Measurements from ENCODE around the gene PFN1. TPM values are rescaled to one million over a fixed set of nuclear protein-coding genes. Genes with fewer than 3 reads are reported as not detected.
A peak's percentile ranks its signal among the peaks of the same experiment; 100 is the strongest.

PFN1 gene
- total RNA-seq, 1 donor from 2014 or later = 1,346 TPM

DNA sequence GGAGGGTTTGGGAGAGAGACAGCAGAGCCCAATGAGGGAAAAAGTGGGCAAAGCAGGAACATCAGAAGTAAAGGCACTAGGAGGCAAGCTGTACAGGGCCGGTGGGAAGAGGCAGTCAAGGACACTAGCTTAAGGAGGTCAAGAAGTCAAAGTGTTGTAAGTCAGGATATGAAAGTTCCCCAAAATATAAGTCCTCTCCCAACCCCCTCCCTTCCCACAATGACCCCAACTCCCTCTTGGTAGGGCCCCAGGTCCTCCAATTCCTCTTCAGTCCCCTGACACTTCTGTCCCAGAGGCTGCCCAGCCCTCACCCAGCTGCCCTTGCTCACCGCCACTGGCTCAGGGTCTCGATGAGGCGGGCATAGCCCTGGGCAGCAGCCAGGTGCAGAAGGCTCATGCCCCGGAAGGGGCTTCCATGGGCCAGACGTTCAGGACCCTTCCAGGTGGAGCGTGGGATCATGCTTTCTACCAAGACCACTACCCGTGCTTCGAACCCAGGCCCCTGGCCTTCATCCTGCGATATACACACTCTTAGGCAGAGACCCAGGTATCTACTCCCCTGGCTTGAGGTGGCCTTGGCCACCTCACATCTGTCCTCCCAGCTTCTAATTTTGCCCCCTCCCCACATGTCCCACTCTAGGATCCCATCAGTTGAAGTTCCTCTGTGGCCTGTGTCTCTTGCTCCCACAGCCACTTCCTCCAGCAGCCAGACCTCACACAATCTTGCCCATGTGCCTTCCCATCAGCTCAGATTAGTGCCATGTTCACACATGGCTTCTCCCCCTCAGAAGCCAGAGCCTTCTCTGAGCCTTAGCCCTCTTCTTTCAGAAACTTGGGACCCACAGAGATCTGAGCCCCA is 25.2 kb upstream of the PFN1 start:
- Histone ChIP-seq H2AFZ (ENCODE audit: low read depth, low read length) (no peak overlapping the region), H3K36me3 (ENCODE audit: insufficient read depth, low read length) (peaks cover 12% of the 10 kb centered on the region), H3K4me2 (ENCODE audit: low read length) (no peak overlapping the region), H3K9me3 (ENCODE audit: insufficient read depth, low read depth, low read length) (no peaks in the 10 kb centered on the region), H3K4me3 (ENCODE audit: insufficient read depth, low read depth, low read length) (no peak overlapping the region), H4K20me1 (ENCODE audit: insufficient read depth, low read length) (peaks cover 44% of the 10 kb centered on the region), H3K9ac (ENCODE audit: low read length) (no peak overlapping the region), H3K27ac (ENCODE audit: low read depth, low read length) (no peak overlapping the region), H3K79me2 (ENCODE audit: insufficient read depth, low read length) (peaks cover 36% of the 10 kb centered on the region), H3K27me3 (ENCODE audit: insufficient read depth, low read length) (no peaks in the 10 kb centered on the region), H3K4me1 (ENCODE audit: insufficient read depth, low read length) (peaks cover 19% of the 10 kb centered on the region)
- no peak for TF ChIP-seq EZH2 (IDR thresholded peaks at IDR 0.05; ENCODE audit: insufficient read depth, low read length)
- TF ChIP-seq, protein P1, sequence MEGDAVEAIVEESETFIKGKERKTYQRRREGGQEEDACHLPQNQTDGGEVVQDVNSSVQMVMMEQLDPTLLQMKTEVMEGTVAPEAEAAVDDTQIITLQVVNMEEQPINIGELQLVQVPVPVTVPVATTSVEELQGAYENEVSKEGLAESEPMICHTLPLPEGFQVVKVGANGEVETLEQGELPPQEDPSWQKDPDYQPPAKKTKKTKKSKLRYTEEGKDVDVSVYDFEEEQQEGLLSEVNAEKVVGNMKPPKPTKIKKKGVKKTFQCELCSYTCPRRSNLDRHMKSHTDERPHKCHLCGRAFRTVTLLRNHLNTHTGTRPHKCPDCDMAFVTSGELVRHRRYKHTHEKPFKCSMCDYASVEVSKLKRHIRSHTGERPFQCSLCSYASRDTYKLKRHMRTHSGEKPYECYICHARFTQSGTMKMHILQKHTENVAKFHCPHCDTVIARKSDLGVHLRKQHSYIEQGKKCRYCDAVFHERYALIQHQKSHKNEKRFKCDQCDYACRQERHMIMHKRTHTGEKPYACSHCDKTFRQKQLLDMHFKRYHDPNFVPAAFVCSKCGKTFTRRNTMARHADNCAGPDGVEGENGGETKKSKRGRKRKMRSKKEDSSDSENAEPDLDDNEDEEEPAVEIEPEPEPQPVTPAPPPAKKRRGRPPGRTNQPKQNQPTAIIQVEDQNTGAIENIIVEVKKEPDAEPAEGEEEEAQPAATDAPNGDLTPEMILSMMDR (IDR thresholded peaks at IDR 0.05; ENCODE audit: insufficient read depth, low read depth, low read length) = no peak
- no peak overlapping the region for H3K4me3 Mint-ChIP-seq (ENCODE audit: unreplicated experiment)
- peaks cover 37% of the 10 kb centered on the region for H3K36me3 Mint-ChIP-seq (ENCODE audit: low read depth, unreplicated experiment)
- FAIRE-seq = no peak
- no peaks in the 10 kb centered on the region for H3K27me3 Mint-ChIP-seq (ENCODE audit: low read depth, unreplicated experiment)
- DNase-seq (ENCODE audit: low read depth) = no peak
- H3K9me3 Mint-ChIP-seq (ENCODE audit: unreplicated experiment) = no peaks in the 10 kb centered on the region
- H3K27ac Mint-ChIP-seq (ENCODE audit: unreplicated experiment) = peak overlapping the region; percentile 58
- H3K4me1 Mint-ChIP-seq (ENCODE audit: low read depth, unreplicated experiment) = peaks cover 24% of the 10 kb centered on the region

DNA sequence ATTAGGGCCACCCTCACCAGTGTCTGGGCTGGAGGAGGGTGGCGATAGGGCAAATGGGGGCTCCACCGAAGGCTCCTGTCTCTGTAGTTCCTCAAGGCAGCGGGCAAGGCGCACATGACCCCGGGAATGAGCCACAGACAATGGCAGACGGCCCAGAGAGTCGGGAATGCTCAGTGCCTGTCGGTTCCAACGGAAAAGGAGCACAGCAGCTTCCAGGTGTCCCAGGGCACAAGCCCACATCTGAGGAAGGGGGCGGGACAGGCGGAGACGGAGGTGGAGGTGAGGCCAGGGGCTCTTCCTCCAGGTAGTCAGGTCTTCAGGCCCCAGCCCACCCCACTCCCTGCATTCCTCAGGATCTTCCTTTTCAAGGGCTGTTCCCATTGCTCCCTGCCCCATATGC is 24.4 kb upstream of the PFN1 start:
- peaks cover 24% of the 10 kb centered on the region for H3K4me1 Mint-ChIP-seq (ENCODE audit: low read depth, unreplicated experiment)
- no peak for TF ChIP-seq EZH2 (IDR thresholded peaks at IDR 0.05; ENCODE audit: insufficient read depth, low read length)
- TF ChIP-seq, protein P1 (IDR thresholded peaks at IDR 0.05; ENCODE audit: insufficient read depth, low read depth, low read length) = no peak
- no peaks in the 10 kb centered on the region for H3K9me3 Mint-ChIP-seq (ENCODE audit: unreplicated experiment)
- H3K9me3 ChIP-seq (ENCODE audit: insufficient read depth, low read depth, low read length) = no peaks in the 10 kb centered on the region
- H3K4me2 ChIP-seq (ENCODE audit: low read length) = no peak overlapping the region
- H3K27me3 Mint-ChIP-seq (ENCODE audit: low read depth, unreplicated experiment) = no peaks in the 10 kb centered on the region
- H3K27ac Mint-ChIP-seq (ENCODE audit: unreplicated experiment) = no peak overlapping the region
- no peaks in the 10 kb centered on the region for H3K27me3 ChIP-seq (ENCODE audit: insufficient read depth, low read length)
- no peak overlapping the region for H3K4me3 Mint-ChIP-seq (ENCODE audit: unreplicated experiment)
- H3K4me3 ChIP-seq (ENCODE audit: insufficient read depth, low read depth, low read length) = no peak overlapping the region
- H3K27ac ChIP-seq (ENCODE audit: low read depth, low read length) = no peak overlapping the region
- H3K4me1 ChIP-seq (ENCODE audit: insufficient read depth, low read length) = peaks cover 23% of the 10 kb centered on the region
- DNase-seq (ENCODE audit: low read depth) (no peak), FAIRE-seq (no peak)
- peaks cover 32% of the 10 kb centered on the region for H3K36me3 Mint-ChIP-seq (ENCODE audit: low read depth, unreplicated experiment)
- no peak overlapping the region for H2AFZ ChIP-seq (ENCODE audit: low read depth, low read length)
- H4K20me1 ChIP-seq (ENCODE audit: insufficient read depth, low read length) = peaks cover 41% of the 10 kb centered on the region
- no peak overlapping the region for H3K9ac ChIP-seq (ENCODE audit: low read length)
- H3K79me2 ChIP-seq (ENCODE audit: insufficient read depth, low read length) = peaks cover 41% of the 10 kb centered on the region
- peaks cover 10% of the 10 kb centered on the region for H3K36me3 ChIP-seq (ENCODE audit: insufficient read depth, low read length)

DNA sequence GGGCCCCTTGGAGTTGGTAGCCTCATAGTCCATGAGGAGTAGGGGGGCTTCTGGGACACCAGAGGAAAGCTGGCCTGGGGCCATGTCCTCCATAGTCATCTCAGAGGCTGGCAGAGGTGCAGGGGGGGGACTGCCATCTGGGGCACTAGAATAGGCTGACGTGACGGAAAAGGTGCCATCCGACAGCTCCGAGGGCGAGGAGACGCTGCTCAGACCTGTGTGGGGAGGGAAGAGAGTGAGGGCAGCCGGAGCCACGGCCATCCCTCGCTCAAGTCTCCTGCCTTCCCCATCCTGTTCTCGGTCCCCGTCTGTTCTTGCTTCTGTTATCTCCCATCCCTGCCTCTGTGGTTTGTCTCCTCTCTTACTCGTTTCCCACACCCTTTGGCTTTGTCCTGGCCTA is 24.0 kb upstream of the PFN1 start:
- DNase-seq (ENCODE audit: low read depth) = no peak
- no peak overlapping the region for H3K4me3 ChIP-seq (ENCODE audit: insufficient read depth, low read depth, low read length)
- no peak overlapping the region for H3K9ac ChIP-seq (ENCODE audit: low read length)
- Mint-ChIP-seq H3K27me3 (ENCODE audit: low read depth, unreplicated experiment) (no peaks in the 10 kb centered on the region), H3K4me1 (ENCODE audit: low read depth, unreplicated experiment) (peaks cover 24% of the 10 kb centered on the region), H3K4me3 (ENCODE audit: unreplicated experiment) (no peak overlapping the region), H3K36me3 (ENCODE audit: low read depth, unreplicated experiment) (peaks cover 29% of the 10 kb centered on the region), H3K27ac (ENCODE audit: unreplicated experiment) (no peak overlapping the region), H3K9me3 (ENCODE audit: unreplicated experiment) (no peaks in the 10 kb centered on the region)
- peaks cover 41% of the 10 kb centered on the region for H3K79me2 ChIP-seq (ENCODE audit: insufficient read depth, low read length)
- H3K36me3 ChIP-seq (ENCODE audit: insufficient read depth, low read length) = peaks cover 10% of the 10 kb centered on the region
- TF ChIP-seq, protein P1 (IDR thresholded peaks at IDR 0.05; ENCODE audit: insufficient read depth, low read depth, low read length) = no peak
- TF ChIP-seq EZH2 (IDR thresholded peaks at IDR 0.05; ENCODE audit: insufficient read depth, low read length) = no peak
- H4K20me1 ChIP-seq (ENCODE audit: insufficient read depth, low read length) = peaks cover 41% of the 10 kb centered on the region
- H3K4me1 ChIP-seq (ENCODE audit: insufficient read depth, low read length) = peaks cover 23% of the 10 kb centered on the region
- no peak overlapping the region for H2AFZ ChIP-seq (ENCODE audit: low read depth, low read length)
- no peak overlapping the region for H3K4me2 ChIP-seq (ENCODE audit: low read length)
- no peaks in the 10 kb centered on the region for H3K9me3 ChIP-seq (ENCODE audit: insufficient read depth, low read depth, low read length)
- H3K27me3 ChIP-seq (ENCODE audit: insufficient read depth, low read length) = no peaks in the 10 kb centered on the region
- no peak for FAIRE-seq
- no peak overlapping the region for H3K27ac ChIP-seq (ENCODE audit: low read depth, low read length)
